Adrenal gland (tissue), 12 donors: Measurements from ENCODE around the gene NOLC1. TPM values are rescaled to one million over a fixed set of nuclear protein-coding genes. Genes with fewer than 3 reads are reported as not detected.

ENCODE experiments used
- DNase-seq, 7 donors: peaks; one replicate each; pipeline ENCODE4 v3.0.0-alpha.2; 2019 to 2020
- H3K27ac ChIP-seq, 5 donors: fragments of 200-600 bp; sonication (generic) in 4 of 5; 1 replicate in 3 of 5; 2 replicates in 2 of 5; pipeline versions ENCODE4 v1.5.1 to v1.8.0; 2016 to 2020; ENCODE audit warnings: mild to moderate bottlenecking in 1 of 5
- H3K27me3 ChIP-seq: fragments of 200-600 bp; 2 replicates; pipeline ENCODE4 v1.8.0; 2021
- H3K36me3 ChIP-seq, 2 donors: fragments of 200-600 bp; replicated peaks in 1 of 2; 1 replicate in 1 of 2; 2 replicates in 1 of 2; pipeline versions ENCODE4 v1.5.1 to v1.8.0; 2018 to 2022
- H3K4me1 ChIP-seq, 2 donors: fragments of 200-600 bp; replicated peaks in 1 of 2; 1 replicate in 1 of 2; 2 replicates in 1 of 2; pipeline versions ENCODE4 v1.5.1 to v1.8.0; 2018 to 2021
- H3K4me3 ChIP-seq, 4 donors: fragments of 200-600 bp; sonication (generic) in 3 of 4; one replicate each; pipeline ENCODE4 v1.5.1; 2016 to 2018
- H3K9me3 ChIP-seq, 3 donors: fragments of 200-600 bp; sonication (generic) in 1 of 3; replicated peaks in 1 of 3; 1 replicate in 2 of 3; 2 replicates in 1 of 3; pipeline versions ENCODE4 v1.5.1 to v1.8.0; 2016 to 2021
- POLR2A ChIP-seq, 2 donors: fragments of 450-650 bp; IDR thresholded peaks; one replicate each; pipeline ENCODE4 v1.6.1; 2017; ENCODE audit warnings: antibody characterized with exemption in 2 of 2, mild to moderate bottlenecking in 2 of 2, moderate library complexity in 1 of 2
- WGBS, 4 donors: extraction: QIAGEN DNeasy Blood & Tissue Kit in 2 of 4; methylation state at CpG; one replicate each; pipeline versions ENCODE4 v1.1.5 to v1.1.7; 2013 to 2017; 5-methylcytosine and 5-hydroxymethylcytosine counted together
- intact Hi-C, 2 donors: fragments of 100-400 bp; cut with DNase I; formaldehyde crosslinking; loops; one replicate each; pipeline versions ENCODE4 v1.14.1 to v1.15.0; 2022 to 2023
- polyA plus RNA-seq, 3 donors: library from polyadenylated mRNA; stranded (reverse); fragments of 200-250 nt in 2 of 3; fragments of 350-450 nt in 1 of 3; fragmentation: Illumina TruSeq in 1 of 3; extraction: RNeasy Lipid Tissue Mini Kit (QIAGEN cat#74804) in 1 of 3; gene quantifications; one replicate each; pipeline ENCODE4 v1.2.3, GENCODE V29; 2013 to 2014
- total RNA-seq, 9 donors: library from RNA; depleted of rRNA in 4 of 9; stranded (reverse); fragments of >200 nt in 4 of 9; fragments of 120-200 nt in 1 of 9; fragmentation: NEBNext Ultra II Directional in 1 of 9; extraction: Animal tissue kit (Norgen Biotek cat#: 25700) in 1 of 9; gene quantifications; one replicate each; pipeline versions ENCODE4 v1.1.0 to v1.2.4, GENCODE V29; 2013 to 2023
- TF ChIP-seq, protein P1 (sequence below), 6 experiments: fragments of 450-650 bp in 4 of 6; fragments of 200-600 bp in 2 of 6; sonication (generic) in 1 of 6; IDR thresholded peaks; 1 replicate in 5 of 6; 2 replicates in 1 of 6; pipeline versions ENCODE4 v1.5.1 to v1.8.0; 2016 to 2021; ENCODE audit warnings: antibody characterized with exemption in 6 of 6, mild to moderate bottlenecking in 2 of 6, moderate library complexity in 1 of 6
- donor health status: healthy with polysubstance abuse.
- donor health status: Bipolar disorder and iron deficiency.
- donor health status: DM: yes; HTN: yes; CAD: no.
- donor health status: DM: no; HTN: no; CAD: no.
- donor health status: DM: no; HTN: no; CAD: no.
- donor health status: DM: yes; HTN: yes; CAD: no.

NOLC1 gene
- total and polyA plus RNA-seq, 12 donors = 18.6 to 111 (median 32.8) TPM

GRCh38 chr10:102191956-102192355 is 39.8 kb downstream of the NOLC1 start:
- no peaks in the 10 kb centered on the region for H3K4me1 ChIP-seq

DNA sequence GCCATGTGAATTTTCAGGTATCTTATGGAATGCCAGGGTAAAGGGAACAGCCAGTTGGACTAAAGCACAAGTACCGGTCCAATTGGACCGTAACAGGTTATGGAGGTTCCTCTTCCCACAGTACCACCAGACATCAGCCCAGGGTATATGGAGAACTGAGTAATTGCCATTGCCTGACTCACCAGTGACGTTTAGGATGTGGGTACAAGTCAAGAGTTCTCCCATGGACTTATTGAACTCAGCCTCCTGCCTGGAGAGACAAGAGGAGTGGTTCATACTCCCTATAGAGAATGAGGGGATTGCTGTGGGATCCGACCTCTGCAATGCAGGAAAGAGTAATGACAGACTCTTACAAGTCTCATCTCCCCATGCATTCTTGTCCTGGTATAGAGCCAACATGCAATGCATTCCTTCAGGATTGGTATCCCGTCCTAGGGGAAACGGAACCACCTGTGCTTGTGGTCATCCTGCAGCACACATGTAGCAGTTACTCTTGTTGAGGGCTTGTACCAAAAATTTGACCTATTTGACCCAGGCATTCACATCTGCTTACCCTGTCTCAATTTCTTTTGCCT is 43.2 kb downstream of the NOLC1 start:
- Histone ChIP-seq H3K36me3 (no peaks in the 10 kb centered on the region), H3K27me3 (no peaks in the 10 kb centered on the region), H3K4me1 (no peaks in the 10 kb centered on the region), H3K9me3 (no peaks in the 10 kb centered on the region), H3K27ac (no peak overlapping the region), H3K4me3 (no peak overlapping the region)
- no peak for TF ChIP-seq POLR2A (IDR thresholded peaks at IDR 0.05)
- TF ChIP-seq, protein P1, sequence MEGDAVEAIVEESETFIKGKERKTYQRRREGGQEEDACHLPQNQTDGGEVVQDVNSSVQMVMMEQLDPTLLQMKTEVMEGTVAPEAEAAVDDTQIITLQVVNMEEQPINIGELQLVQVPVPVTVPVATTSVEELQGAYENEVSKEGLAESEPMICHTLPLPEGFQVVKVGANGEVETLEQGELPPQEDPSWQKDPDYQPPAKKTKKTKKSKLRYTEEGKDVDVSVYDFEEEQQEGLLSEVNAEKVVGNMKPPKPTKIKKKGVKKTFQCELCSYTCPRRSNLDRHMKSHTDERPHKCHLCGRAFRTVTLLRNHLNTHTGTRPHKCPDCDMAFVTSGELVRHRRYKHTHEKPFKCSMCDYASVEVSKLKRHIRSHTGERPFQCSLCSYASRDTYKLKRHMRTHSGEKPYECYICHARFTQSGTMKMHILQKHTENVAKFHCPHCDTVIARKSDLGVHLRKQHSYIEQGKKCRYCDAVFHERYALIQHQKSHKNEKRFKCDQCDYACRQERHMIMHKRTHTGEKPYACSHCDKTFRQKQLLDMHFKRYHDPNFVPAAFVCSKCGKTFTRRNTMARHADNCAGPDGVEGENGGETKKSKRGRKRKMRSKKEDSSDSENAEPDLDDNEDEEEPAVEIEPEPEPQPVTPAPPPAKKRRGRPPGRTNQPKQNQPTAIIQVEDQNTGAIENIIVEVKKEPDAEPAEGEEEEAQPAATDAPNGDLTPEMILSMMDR (IDR thresholded peaks at IDR 0.05) = no peak
- intact Hi-C loops = no loop called here
- DNase-seq = no peak
- 78 to 89% (median 82%) methylated on average over 6 of the region's 6 CpGs for WGBS, 4 donors

More at GRCh38 chr10:102191956-102192355, 39.8 kb downstream of the NOLC1 start:
- Histone ChIP-seq H3K27me3 (no peaks in the 10 kb centered on the region), H3K36me3 (no peaks in the 10 kb centered on the region), H3K4me3 (no peak overlapping the region), H3K9me3 (no peaks in the 10 kb centered on the region), H3K27ac (no peak overlapping the region)
- DNase-seq = no peak
- 64 to 82% (median 78%) methylated on average over 7 of the region's 7 CpGs for WGBS, 4 donors
- intact Hi-C loops = no loop called here
- TF ChIP-seq POLR2A (IDR thresholded peaks at IDR 0.05) = no peak
- TF ChIP-seq, protein P1 (IDR thresholded peaks at IDR 0.05) = no peak

GRCh38 chr10:102196893-102197292 is 44.7 kb downstream of the NOLC1 start:
- DNase-seq = no peak
- H3K27me3 ChIP-seq = no peaks in the 10 kb centered on the region
- intact Hi-C loops = no loop called here
- no peak overlapping the region for H3K27ac ChIP-seq
- no peaks in the 10 kb centered on the region for H3K9me3 ChIP-seq
- 66 to 77% (median 73%) methylated on average over 2 of the region's 2 CpGs for WGBS, 4 donors
- no peak overlapping the region for H3K4me3 ChIP-seq
- H3K4me1 ChIP-seq = no peaks in the 10 kb centered on the region
- no peaks in the 10 kb centered on the region for H3K36me3 ChIP-seq
- TF ChIP-seq, protein P1 (IDR thresholded peaks at IDR 0.05) = no peak
- no peak for TF ChIP-seq POLR2A (IDR thresholded peaks at IDR 0.05)

- intact Hi-C loops = no loop called here
- TF ChIP-seq, protein P1 (IDR thresholded peaks at IDR 0.05) = no peak
- no peak for TF ChIP-seq POLR2A (IDR thresholded peaks at IDR 0.05)
- H3K27me3 ChIP-seq = no peaks in the 10 kb centered on the region
- no peaks in the 10 kb centered on the region for H3K36me3 ChIP-seq
- H3K9me3 ChIP-seq = no peaks in the 10 kb centered on the region
- 64 to 83% (median 70%) methylated on average over 2 of the region's 2 CpGs for WGBS, 4 donors
- DNase-seq = no peak
- no peak overlapping the region for H3K27ac ChIP-seq
- H3K4me3 ChIP-seq = no peak overlapping the region
- no peaks in the 10 kb centered on the region for H3K4me1 ChIP-seq
Observed at GRCh38 chr10:102198027-102198426, 45.8 kb downstream of the NOLC1 start.
